DOHH2 (cell line): ENCODE results near the gene NAE1.

Source experiments
- EZH2phosphoT487 ChIP-seq: fragments of 200-600 bp; sonication (generic); IDR thresholded peaks from 2 replicates; pipeline ENCODE4 v1.6.1; 2017; ENCODE audit warnings: borderline replicate concordance, mild to moderate bottlenecking, antibody characterized with exemption, low read length, moderate library complexity, mixed read lengths
- TF ChIP-seq, protein P1 (sequence below): fragments of 200-600 bp; sonication (generic); IDR thresholded peaks from one replicate; pipeline ENCODE4 v1.5.1; 2014; ENCODE audit warnings: antibody characterized with exemption, mild to moderate bottlenecking, low read depth, low read length; ENCODE audit not compliant: poor library complexity, severe bottlenecking

GRCh38 chr16:66776457-66776856 lies 54.3 kb downstream of the NAE1 start:
- TF ChIP-seq, protein P1, sequence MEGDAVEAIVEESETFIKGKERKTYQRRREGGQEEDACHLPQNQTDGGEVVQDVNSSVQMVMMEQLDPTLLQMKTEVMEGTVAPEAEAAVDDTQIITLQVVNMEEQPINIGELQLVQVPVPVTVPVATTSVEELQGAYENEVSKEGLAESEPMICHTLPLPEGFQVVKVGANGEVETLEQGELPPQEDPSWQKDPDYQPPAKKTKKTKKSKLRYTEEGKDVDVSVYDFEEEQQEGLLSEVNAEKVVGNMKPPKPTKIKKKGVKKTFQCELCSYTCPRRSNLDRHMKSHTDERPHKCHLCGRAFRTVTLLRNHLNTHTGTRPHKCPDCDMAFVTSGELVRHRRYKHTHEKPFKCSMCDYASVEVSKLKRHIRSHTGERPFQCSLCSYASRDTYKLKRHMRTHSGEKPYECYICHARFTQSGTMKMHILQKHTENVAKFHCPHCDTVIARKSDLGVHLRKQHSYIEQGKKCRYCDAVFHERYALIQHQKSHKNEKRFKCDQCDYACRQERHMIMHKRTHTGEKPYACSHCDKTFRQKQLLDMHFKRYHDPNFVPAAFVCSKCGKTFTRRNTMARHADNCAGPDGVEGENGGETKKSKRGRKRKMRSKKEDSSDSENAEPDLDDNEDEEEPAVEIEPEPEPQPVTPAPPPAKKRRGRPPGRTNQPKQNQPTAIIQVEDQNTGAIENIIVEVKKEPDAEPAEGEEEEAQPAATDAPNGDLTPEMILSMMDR: no peak
- TF ChIP-seq EZH2phosphoT487: no peak
